ENCODE measurements around the gene ATP9B. TPM values are rescaled to one million over a fixed set of nuclear protein-coding genes. Genes with fewer than 3 reads are reported as not detected.

ATP9B gene
- total RNA-seq, 6 experiments from 2014 or later, result 13.6 to 25.7 (median 14.5) TPM

DNA sequence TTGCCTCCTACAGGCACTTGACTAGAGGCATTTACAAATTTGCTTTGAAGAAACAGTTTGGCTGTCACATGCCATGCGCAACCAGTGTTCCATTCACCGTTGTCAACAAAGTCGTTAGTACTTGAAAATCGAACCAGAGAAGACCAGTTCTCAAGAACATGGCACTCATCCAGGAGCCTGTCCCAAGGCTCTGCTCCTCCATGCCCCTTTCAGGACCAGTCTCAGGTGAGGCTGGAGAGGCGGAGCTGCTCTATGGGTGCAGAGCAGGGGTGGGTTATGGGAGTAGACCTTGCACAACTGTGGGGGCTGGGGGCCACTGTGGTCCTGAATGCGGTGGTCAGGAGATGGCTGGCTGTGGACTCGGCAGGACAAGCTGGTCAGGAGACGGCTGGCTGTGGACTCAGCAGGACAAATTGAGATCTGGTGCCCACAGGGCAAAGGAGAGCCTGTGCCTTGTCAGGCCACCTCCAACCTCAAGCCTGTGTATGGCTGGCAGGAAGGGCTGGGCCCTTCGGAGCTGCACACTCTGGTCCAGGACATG, 12.3 kb upstream of the ATP9B start:
- WGBS (ENCODE audit: insufficient coverage, low coverage, low lambda C conversion rate, missing lambda C conversion rate), result 88% methylated on average over 6 of the region's 9 CpGs
- ATAC-seq, result no peak
- Histone ChIP-seq H3K36me3 (no peaks in the 10 kb centered on the region), H3K27me3 (no peaks in the 10 kb centered on the region), H3K27ac (no peak overlapping the region), H3K9me3 (no peaks in the 10 kb centered on the region), H3K4me3 (no peak overlapping the region), H3K4me1 (no peaks in the 10 kb centered on the region)
- intact Hi-C loops (cut with DNase I), result no loop called here
- TF ChIP-seq CTCF (IDR thresholded peaks at IDR 0.05), result no peak
- TF ChIP-seq POLR2A (IDR thresholded peaks at IDR 0.05), result no peak
- no peak for DNase-seq

DNA sequence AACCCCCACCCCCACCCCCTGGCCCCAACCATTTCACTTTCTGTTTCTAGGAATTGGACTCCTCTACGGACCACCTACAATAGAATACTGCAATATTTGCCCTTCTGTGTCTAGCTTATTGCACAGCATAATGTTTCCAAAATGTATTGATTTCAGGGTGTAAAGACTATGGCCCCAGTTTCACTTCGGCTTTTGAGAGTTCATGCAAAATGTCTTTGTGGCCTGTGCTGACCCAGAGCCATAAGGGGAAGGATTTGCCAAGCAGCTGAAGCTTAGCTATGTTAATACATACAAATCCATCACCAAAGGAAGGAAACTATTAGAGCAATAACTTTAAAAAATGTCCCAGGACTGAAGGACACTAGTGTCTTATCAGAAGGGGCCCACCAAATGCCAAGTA, 11.2 kb upstream of the ATP9B start:
- WGBS (ENCODE audit: insufficient coverage, low coverage, low lambda C conversion rate, missing lambda C conversion rate), result 25% methylated on average over 2 of the region's 2 CpGs
- TF ChIP-seq POLR2A (IDR thresholded peaks at IDR 0.05) (no peak), CTCF (IDR thresholded peaks at IDR 0.05) (no peak)

DNA sequence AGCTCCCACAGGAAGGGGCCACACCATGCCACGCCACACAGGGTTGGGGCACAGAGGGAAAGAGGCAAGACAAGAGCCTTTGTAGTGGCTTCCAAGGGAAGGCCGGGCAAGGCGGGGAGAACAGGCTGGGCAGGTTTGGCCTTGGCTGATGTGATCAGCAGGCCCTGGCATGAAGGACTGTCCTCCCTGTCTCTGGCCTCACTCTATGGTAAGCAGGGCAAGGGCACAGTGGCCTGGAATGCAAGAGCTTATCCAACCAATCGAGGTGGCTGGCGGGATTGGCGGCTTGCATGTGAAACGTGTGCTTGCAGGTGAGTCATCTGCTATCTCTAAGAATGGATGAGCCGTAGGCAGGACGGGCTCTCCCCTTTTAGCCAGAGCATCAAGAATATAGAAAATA, 6.4 kb upstream of the ATP9B start:
- TF ChIP-seq POLR2A (IDR thresholded peaks at IDR 0.05) (no peak), CTCF (IDR thresholded peaks at IDR 0.05) (no peak)
- ATAC-seq, result no peak

More for the DNA sequence above, 11.2 kb upstream of the ATP9B start:
- no peak overlapping the region for H3K27ac ChIP-seq
- no peaks in the 10 kb centered on the region for H3K4me1 ChIP-seq
- H3K36me3 ChIP-seq, result no peaks in the 10 kb centered on the region
- no peak overlapping the region for H3K4me3 ChIP-seq
- H3K9me3 ChIP-seq, result no peaks in the 10 kb centered on the region
- DNase-seq, result no peak
- H3K27me3 ChIP-seq, result no peaks in the 10 kb centered on the region
- ATAC-seq, result no peak
- intact Hi-C loops (cut with DNase I), result no loop called here

GRCh38 chr18:79064228-79064627, 5.0 kb upstream of the ATP9B start:
- WGBS (ENCODE audit: insufficient coverage, low coverage, low lambda C conversion rate, missing lambda C conversion rate), result 76% methylated on average over 5 of the region's 5 CpGs
- Histone ChIP-seq H3K27ac (no peak overlapping the region), H3K9me3 (no peaks in the 10 kb centered on the region), H3K4me3 (no peak overlapping the region), H3K27me3 (no peaks in the 10 kb centered on the region), H3K4me1 (no peaks in the 10 kb centered on the region), H3K36me3 (no peaks in the 10 kb centered on the region)
- intact Hi-C loops (cut with DNase I), result no loop called here
- ATAC-seq (no peak), DNase-seq (no peak)
- no peak for TF ChIP-seq CTCF (IDR thresholded peaks at IDR 0.05)
- TF ChIP-seq POLR2A (IDR thresholded peaks at IDR 0.05), result no peak

More for the DNA sequence above, 6.4 kb upstream of the ATP9B start:
- H3K27me3 ChIP-seq, result no peaks in the 10 kb centered on the region
- no peaks in the 10 kb centered on the region for H3K9me3 ChIP-seq
- no peaks in the 10 kb centered on the region for H3K4me1 ChIP-seq
- no peaks in the 10 kb centered on the region for H3K36me3 ChIP-seq
- no peak for DNase-seq
- intact Hi-C loops (cut with DNase I), result no loop called here
- H3K4me3 ChIP-seq, result no peak overlapping the region
- H3K27ac ChIP-seq, result no peak overlapping the region
- WGBS (ENCODE audit: insufficient coverage, low coverage, low lambda C conversion rate, missing lambda C conversion rate), result 75% methylated on average over 7 of the region's 9 CpGs

GRCh38 chr18:79065802-79066201, 3.4 kb upstream of the ATP9B start:
- TF ChIP-seq POLR2A (IDR thresholded peaks at IDR 0.05) (no peak), CTCF (IDR thresholded peaks at IDR 0.05) (no peak)
- DNase-seq (no peak), ATAC-seq (no peak)
- H3K4me3 ChIP-seq, result no peak overlapping the region
- H3K4me1 ChIP-seq, result peaks cover 0 to 8% (median 2%) of the 10 kb centered on the region in 4 donors
- intact Hi-C loops (cut with DNase I), result no loop called here
- no peaks in the 10 kb centered on the region for H3K36me3 ChIP-seq
- no peaks in the 10 kb centered on the region for H3K27me3 ChIP-seq
- H3K27ac ChIP-seq, result no peak overlapping the region
- WGBS (ENCODE audit: insufficient coverage, low coverage, low lambda C conversion rate, missing lambda C conversion rate), result 92% methylated on average over 2 of the region's 2 CpGs
- no peaks in the 10 kb centered on the region for H3K9me3 ChIP-seq

All from right lobe of liver (tissue), 6 donors.